SU-DHL-6 (cell line): ENCODE results near the gene GLI3.

Experiments used
- H2AFZ ChIP-seq: fragments of 200-600 bp; sonication (generic); 2 replicates; pipeline ENCODE4 v1.6.1; 2014; ENCODE audit warnings: low read depth, mild to moderate bottlenecking, moderate library complexity, mixed read lengths, antibody characterized with exemption, low read length; ENCODE audit not compliant: severe bottlenecking
- H3F3A ChIP-seq: fragments of 200-600 bp; shearing (Covaris generic); 2 replicates; pipeline ENCODE4 v1.6.0; 2016; ENCODE audit warnings: antibody characterized with exemption, mild to moderate bottlenecking; ENCODE audit not compliant: insufficient read depth
- H3K27ac ChIP-seq: fragments of 200-600 bp; sonication (generic); 2 replicates; pipeline ENCODE4 v1.5.1; 2016; ENCODE audit warnings: low read depth, mild to moderate bottlenecking, low read length, moderate library complexity, mixed read lengths
- H3K27me3 ChIP-seq: fragments of 200-600 bp; sonication (generic), shearing (Covaris generic); 2 replicates; pipeline ENCODE4 v1.6.0; 2014; ENCODE audit warnings: mild to moderate bottlenecking, low read length
- H3K36me3 ChIP-seq: fragments of 200-600 bp; sonication (generic); 2 replicates; pipeline ENCODE4 v1.6.1; 2014; ENCODE audit warnings: mild to moderate bottlenecking, low read length, mixed read lengths
- H3K4me2 ChIP-seq: fragments of 300-600, 200-600 bp; shearing (Covaris generic), sonication (generic); 2 replicates; pipeline ENCODE4 v1.6.0; 2014; ENCODE audit warnings: low read length, low read depth, mild to moderate bottlenecking; ENCODE audit not compliant: poor library complexity, severe bottlenecking
- H3K4me3 ChIP-seq: fragments of 200-600 bp; sonication (generic); 2 replicates; pipeline ENCODE4 v1.5.1; 2014; ENCODE audit warnings: antibody characterized with exemption, low read length, mild to moderate bottlenecking, mixed read lengths; ENCODE audit not compliant: insufficient read depth, poor library complexity, severe bottlenecking
- H3K79me2 ChIP-seq: fragments of 200-600 bp; sonication (generic); 2 replicates; pipeline ENCODE4 v1.6.1; 2014; ENCODE audit warnings: mild to moderate bottlenecking, low read length, moderate library complexity; ENCODE audit not compliant: insufficient read depth
- H3K9ac ChIP-seq: fragments of 200-600 bp; sonication (generic); 2 replicates; pipeline ENCODE4 v1.7.0; 2014; ENCODE audit warnings: mild to moderate bottlenecking, low read length
- H3K9me2 ChIP-seq: fragments of 200-600 bp; sonication (generic); replicated peaks from 2 replicates; pipeline ENCODE4 v1.6.1; 2014; ENCODE audit warnings: low read length; ENCODE audit not compliant: insufficient read depth
- H3K9me3 ChIP-seq: fragments of 200-600 bp; sonication (generic); 2 replicates; pipeline ENCODE4 v1.6.1; 2014; ENCODE audit warnings: low read length, mixed read lengths; ENCODE audit not compliant: insufficient read depth
- H4K20me1 ChIP-seq: fragments of 200-600 bp; sonication (generic); 2 replicates; pipeline ENCODE4 v1.6.1; 2014; ENCODE audit warnings: low read depth, mild to moderate bottlenecking, antibody characterized with exemption, low read length, moderate library complexity, mixed read lengths
- EZH2phosphoT487 ChIP-seq: fragments of 200-600 bp; sonication (generic), shearing (Covaris generic); conservative IDR thresholded peaks from 2 replicates; pipeline ENCODE4 v1.6.1; 2018; ENCODE audit warnings: mild to moderate bottlenecking, antibody characterized with exemption, low read length, moderate library complexity, mixed read lengths
- TF ChIP-seq, protein P1 (sequence below): fragments of 200-600 bp; sonication (generic); IDR thresholded peaks from one replicate; pipeline ENCODE4 v1.5.1; 2017; ENCODE audit warnings: antibody characterized with exemption, mild to moderate bottlenecking, low read length, moderate library complexity; ENCODE audit not compliant: insufficient read depth, poor library complexity, severe bottlenecking

The GLI3 gene

DNA sequence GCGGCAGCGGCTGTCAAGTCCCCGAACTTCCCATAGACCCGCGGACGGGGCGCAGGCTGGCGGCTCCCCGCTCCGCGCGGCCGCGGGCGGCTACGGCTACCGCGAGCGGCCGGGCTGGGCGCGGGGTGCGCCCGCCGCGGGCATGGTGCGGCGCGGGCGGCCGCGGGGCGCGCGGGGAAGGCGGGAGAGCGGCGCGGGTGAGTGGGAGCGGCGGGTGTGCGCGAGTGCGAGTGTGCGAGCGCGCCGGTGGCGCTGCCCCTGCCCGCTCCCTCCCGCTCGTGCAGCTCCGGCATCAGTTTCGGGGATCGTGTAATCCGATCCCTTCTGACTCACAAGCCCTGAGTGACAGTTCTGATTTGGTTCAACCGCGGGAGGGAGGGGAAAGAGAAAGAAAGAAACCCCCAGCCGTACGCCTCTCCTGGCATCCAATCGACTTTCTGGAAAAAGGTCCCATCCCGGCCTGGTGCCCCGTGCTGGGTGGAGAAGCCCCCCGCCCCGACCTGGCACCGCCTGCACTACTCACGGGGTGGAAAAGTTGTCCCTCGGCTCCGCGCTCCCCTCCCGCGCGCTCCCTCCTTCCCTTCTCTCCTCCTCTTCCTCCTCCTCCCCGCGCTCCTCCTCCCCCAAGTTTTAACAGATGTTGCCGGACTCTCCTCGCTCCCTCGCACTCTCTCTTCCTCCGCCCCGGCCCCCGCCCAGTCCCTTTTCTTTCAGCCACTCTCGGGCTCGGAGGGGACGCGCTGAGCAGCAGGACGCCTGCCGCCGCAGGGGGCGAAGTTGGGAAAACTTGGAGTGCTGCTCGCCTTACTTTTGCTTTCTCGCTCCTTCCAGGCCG lies at the start of gene GLI3:
TSS of gene GLI3 (minus strand) at position 234 of the 835 bp plus-strand sequence. CDS start 13,956 bp downstream, outside the sequence.
- Histone ChIP-seq H3K79me2 (no peaks in the 10 kb centered on the region), H2AFZ (peak within 1 kb of the TSS; percentile 49), H3K9me3 (no peaks in the 10 kb centered on the region), H3K36me3 (no peaks in the 10 kb centered on the region), H3F3A (no peaks in the 10 kb centered on the region), H3K9me2 (no peaks in the 10 kb centered on the region), H3K27ac (no peak within 1 kb of the TSS), H3K27me3 (no peaks in the 10 kb centered on the region), H3K9ac (no peak within 1 kb of the TSS; the same call in 1 of the 2 replicates), H4K20me1 (no peaks in the 10 kb centered on the region), H3K4me2 (peak within 1 kb of the TSS; percentile 44), H3K4me3 (peak within 1 kb of the TSS; percentile 35)
- no peak for TF ChIP-seq EZH2phosphoT487
- TF ChIP-seq, protein P1, sequence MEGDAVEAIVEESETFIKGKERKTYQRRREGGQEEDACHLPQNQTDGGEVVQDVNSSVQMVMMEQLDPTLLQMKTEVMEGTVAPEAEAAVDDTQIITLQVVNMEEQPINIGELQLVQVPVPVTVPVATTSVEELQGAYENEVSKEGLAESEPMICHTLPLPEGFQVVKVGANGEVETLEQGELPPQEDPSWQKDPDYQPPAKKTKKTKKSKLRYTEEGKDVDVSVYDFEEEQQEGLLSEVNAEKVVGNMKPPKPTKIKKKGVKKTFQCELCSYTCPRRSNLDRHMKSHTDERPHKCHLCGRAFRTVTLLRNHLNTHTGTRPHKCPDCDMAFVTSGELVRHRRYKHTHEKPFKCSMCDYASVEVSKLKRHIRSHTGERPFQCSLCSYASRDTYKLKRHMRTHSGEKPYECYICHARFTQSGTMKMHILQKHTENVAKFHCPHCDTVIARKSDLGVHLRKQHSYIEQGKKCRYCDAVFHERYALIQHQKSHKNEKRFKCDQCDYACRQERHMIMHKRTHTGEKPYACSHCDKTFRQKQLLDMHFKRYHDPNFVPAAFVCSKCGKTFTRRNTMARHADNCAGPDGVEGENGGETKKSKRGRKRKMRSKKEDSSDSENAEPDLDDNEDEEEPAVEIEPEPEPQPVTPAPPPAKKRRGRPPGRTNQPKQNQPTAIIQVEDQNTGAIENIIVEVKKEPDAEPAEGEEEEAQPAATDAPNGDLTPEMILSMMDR, result no peak

DNA sequence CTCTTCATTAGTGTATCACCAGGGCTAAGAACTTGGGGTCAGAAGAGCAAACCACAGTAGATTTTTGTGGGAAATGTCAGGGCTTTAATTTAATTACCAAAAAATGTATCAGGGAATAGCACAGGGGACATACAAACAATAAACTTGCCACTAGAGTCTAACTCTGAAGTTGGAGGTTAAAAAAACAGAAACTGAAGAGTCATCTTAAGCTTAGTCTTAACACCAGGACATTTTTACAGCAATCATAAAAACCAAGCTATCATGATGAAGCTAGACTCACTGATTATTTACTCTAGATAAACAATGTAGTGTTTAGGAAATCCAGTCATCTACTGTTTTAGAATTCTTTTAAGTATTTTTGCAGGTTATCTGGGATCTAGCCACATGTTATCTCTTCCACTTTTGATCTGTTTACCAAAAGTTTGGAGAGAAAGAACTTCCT lies 48.4 kb upstream of the GLI3 start:
- H3K27ac ChIP-seq, result no peak overlapping the region
- H3K79me2 ChIP-seq, result no peaks in the 10 kb centered on the region
- no peak overlapping the region for H3K4me3 ChIP-seq
- H3K27me3 ChIP-seq, result no peaks in the 10 kb centered on the region
- H4K20me1 ChIP-seq, result no peaks in the 10 kb centered on the region
- no peak overlapping the region for H3K9ac ChIP-seq
- TF ChIP-seq EZH2phosphoT487, result no peak
- TF ChIP-seq, protein P1, result no peak
- H3K9me3 ChIP-seq, result no peaks in the 10 kb centered on the region
- H3K36me3 ChIP-seq, result no peaks in the 10 kb centered on the region
- no peaks in the 10 kb centered on the region for H3K9me2 ChIP-seq
- H2AFZ ChIP-seq, result no peak overlapping the region
- H3F3A ChIP-seq, result no peaks in the 10 kb centered on the region
- H3K4me2 ChIP-seq, result no peak overlapping the region

DNA sequence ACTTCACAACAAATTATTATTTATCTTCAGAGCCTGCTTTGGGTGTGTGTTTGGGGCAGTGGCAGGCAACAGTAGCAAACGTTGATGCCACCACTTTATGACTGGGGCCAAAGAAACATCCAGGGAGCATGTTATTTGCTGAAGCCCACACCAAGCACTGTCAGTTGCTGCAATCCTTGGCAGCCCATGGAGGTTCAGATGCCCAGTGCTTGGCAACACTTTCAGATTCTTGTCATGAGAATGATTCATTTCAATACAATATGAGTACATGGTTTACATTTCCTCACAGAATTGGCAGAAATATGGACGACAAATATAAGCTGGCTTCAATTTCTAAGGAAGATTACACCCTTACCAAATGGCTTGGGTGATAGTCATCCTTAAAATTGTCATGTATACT lies 46.5 kb upstream of the GLI3 start:
- H3F3A ChIP-seq, result no peaks in the 10 kb centered on the region
- no peak overlapping the region for H3K4me2 ChIP-seq
- no peaks in the 10 kb centered on the region for H3K79me2 ChIP-seq
- H3K27me3 ChIP-seq, result no peaks in the 10 kb centered on the region
- no peak overlapping the region for H3K4me3 ChIP-seq
- H3K9ac ChIP-seq, result no peak overlapping the region
- H3K36me3 ChIP-seq, result no peaks in the 10 kb centered on the region
- no peaks in the 10 kb centered on the region for H3K9me3 ChIP-seq
- no peak overlapping the region for H3K27ac ChIP-seq
- no peaks in the 10 kb centered on the region for H3K9me2 ChIP-seq
- H2AFZ ChIP-seq, result no peak overlapping the region
- no peaks in the 10 kb centered on the region for H4K20me1 ChIP-seq
- TF ChIP-seq, protein P1, result no peak
- no peak for TF ChIP-seq EZH2phosphoT487
